ENCODE measurements around the gene CX3CL1. TPM values are rescaled to one million over a fixed set of nuclear protein-coding genes. Genes with fewer than 3 reads are reported as not detected.

CX3CL1 gene
- total and polyA plus RNA-seq, 2 donors (not counting 1 experiment from before 2014, with no cell fraction given) = not detected

DNA sequence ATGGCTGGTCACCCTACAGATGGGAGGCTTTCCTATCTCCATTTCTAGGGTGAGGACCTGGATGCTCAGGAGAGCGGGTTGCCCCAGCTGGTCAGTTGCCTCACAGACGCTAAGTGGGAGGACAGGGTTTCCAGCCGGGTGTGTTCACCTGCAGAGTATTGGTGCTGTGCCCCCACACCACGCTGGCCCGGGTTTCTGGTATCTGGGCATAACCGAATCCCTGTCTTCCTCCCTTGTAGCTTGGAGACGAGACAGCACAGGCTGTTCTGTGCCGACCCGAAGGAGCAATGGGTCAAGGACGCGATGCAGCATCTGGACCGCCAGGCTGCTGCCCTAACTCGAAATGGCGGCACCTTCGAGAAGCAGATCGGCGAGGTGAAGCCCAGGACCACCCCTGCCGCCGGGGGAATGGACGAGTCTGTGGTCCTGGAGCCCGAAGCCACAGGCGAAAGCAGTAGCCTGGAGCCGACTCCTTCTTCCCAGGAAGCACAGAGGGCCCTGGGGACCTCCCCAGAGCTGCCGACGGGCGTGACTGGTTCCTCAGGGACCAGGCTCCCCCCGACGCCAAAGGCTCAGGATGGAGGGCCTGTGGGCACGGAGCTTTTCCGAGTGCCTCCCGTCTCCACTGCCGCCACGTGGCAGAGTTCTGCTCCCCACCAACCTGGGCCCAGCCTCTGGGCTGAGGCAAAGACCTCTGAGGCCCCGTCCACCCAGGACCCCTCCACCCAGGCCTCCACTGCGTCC lies 9.7 kb downstream of the CX3CL1 start:
- Histone ChIP-seq H3K4me3 (ENCODE audit: control extremely low read depth in 1 of 5, extremely low read depth in 1 of 5, insufficient read depth in 1 of 5, low read depth in 2 of 5, low read length in 4 of 5) (no peak overlapping the region), H3K79me2 (ENCODE audit: control insufficient read depth, insufficient read depth, low read length) (no peaks in the 10 kb centered on the region), H3K4me1 (ENCODE audit: control insufficient read depth in 2 of 2, insufficient read depth in 2 of 2, low read length in 2 of 2) (peaks cover 45 to 62% of the 10 kb centered on the region in 2 donors), H3K4me2 (replicated peaks; ENCODE audit: low read depth, low read length, poor library complexity, severe bottlenecking) (peak overlapping the region; percentile 11), H3K36me3 (replicated peaks in 1 of 2; ENCODE audit: control extremely low read depth in 1 of 2, control insufficient read depth in 1 of 2, extremely low read depth in 1 of 2, insufficient read depth in 2 of 2, low read length in 1 of 2) (no peaks in the 10 kb centered on the region), H3K27ac (ENCODE audit: low read length in 2 of 2) (no peak overlapping the region), H3K9ac (ENCODE audit: low read length) (no peak overlapping the region), H3K9me3 (ENCODE audit: control extremely low read depth in 1 of 3, control insufficient read depth in 2 of 3, insufficient read depth in 1 of 3, low read length in 2 of 3) (peaks cover 0 to 4% (median 0%) of the 10 kb centered on the region in 3 donors), H3K27me3 (replicated peaks in 1 of 4; ENCODE audit: control extremely low read depth in 1 of 4, control insufficient read depth in 3 of 4, insufficient read depth in 4 of 4, low read length in 3 of 4) (no peaks in the 10 kb centered on the region), H4K20me1 (ENCODE audit: control insufficient read depth, insufficient read depth, low read length, poor library complexity, severe bottlenecking) (no peaks in the 10 kb centered on the region), H2AFZ (ENCODE audit: insufficient read depth, low read depth, low read length, poor library complexity, severe bottlenecking) (no peak overlapping the region)
- intact Hi-C loops (cut with micrococcal nuclease) = no loop called here
- Mint-ChIP-seq H3K4me3 (no peak overlapping the region), H3K27ac (peak overlapping the region; percentile 26), H3K9me3 (ENCODE audit: insufficient read depth) (no peaks in the 10 kb centered on the region), H3K4me1 (peaks cover 60% of the 10 kb centered on the region), H3K27me3 (no peaks in the 10 kb centered on the region)
- WGBS (ENCODE audit: insufficient coverage) = 94% methylated on average over 32 of the region's 35 CpGs
- ChIA-PET POLR2A (no interaction called here), CTCF (interaction anchor here (1.0 to 1.8 kb wide), 4 partner anchors 35 to 81 kb away, joined by 3 to 7 read pairs (median 4); no protein-coding TSS in a partner anchor)
- no peak for DNase-seq
- TF ChIP-seq, protein P1, sequence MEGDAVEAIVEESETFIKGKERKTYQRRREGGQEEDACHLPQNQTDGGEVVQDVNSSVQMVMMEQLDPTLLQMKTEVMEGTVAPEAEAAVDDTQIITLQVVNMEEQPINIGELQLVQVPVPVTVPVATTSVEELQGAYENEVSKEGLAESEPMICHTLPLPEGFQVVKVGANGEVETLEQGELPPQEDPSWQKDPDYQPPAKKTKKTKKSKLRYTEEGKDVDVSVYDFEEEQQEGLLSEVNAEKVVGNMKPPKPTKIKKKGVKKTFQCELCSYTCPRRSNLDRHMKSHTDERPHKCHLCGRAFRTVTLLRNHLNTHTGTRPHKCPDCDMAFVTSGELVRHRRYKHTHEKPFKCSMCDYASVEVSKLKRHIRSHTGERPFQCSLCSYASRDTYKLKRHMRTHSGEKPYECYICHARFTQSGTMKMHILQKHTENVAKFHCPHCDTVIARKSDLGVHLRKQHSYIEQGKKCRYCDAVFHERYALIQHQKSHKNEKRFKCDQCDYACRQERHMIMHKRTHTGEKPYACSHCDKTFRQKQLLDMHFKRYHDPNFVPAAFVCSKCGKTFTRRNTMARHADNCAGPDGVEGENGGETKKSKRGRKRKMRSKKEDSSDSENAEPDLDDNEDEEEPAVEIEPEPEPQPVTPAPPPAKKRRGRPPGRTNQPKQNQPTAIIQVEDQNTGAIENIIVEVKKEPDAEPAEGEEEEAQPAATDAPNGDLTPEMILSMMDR (IDR thresholded peaks at IDR 0.05) = no peak
- TF ChIP-seq EZH2 (IDR thresholded peaks at IDR 0.05; ENCODE audit: borderline replicate concordance, insufficient read depth, low read depth, low read length, poor library complexity, severe bottlenecking) = no peak
- ATAC-seq (ENCODE audit: low read depth) = no peak

DNA sequence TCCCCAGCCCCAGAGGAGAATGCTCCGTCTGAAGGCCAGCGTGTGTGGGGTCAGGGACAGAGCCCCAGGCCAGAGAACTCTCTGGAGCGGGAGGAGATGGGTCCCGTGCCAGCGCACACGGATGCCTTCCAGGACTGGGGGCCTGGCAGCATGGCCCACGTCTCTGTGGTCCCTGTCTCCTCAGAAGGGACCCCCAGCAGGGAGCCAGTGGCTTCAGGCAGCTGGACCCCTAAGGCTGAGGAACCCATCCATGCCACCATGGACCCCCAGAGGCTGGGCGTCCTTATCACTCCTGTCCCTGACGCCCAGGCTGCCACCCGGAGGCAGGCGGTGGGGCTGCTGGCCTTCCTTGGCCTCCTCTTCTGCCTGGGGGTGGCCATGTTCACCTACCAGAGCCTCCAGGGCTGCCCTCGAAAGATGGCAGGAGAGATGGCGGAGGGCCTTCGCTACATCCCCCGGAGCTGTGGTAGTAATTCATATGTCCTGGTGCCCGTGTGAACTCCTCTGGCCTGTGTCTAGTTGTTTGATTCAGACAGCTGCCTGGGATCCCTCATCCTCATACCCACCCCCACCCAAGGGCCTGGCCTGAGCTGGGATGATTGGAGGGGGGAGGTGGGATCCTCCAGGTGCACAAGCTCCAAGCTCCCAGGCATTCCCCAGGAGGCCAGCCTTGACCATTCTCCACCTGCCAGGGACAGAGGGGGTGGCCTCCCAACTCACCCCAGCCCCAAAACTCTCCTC lies 10.4 kb downstream of the CX3CL1 start:
- H3K36me3 ChIP-seq (replicated peaks in 1 of 2; ENCODE audit: control extremely low read depth in 1 of 2, control insufficient read depth in 1 of 2, extremely low read depth in 1 of 2, insufficient read depth in 2 of 2, low read length in 1 of 2) = no peaks in the 10 kb centered on the region
- intact Hi-C loops (cut with micrococcal nuclease) = no loop called here
- H3K9ac ChIP-seq (ENCODE audit: low read length) = no peak overlapping the region
- H3K27me3 ChIP-seq (replicated peaks in 1 of 4; ENCODE audit: control extremely low read depth in 1 of 4, control insufficient read depth in 3 of 4, insufficient read depth in 4 of 4, low read length in 3 of 4) = no peaks in the 10 kb centered on the region
- peaks cover 57% of the 10 kb centered on the region for H3K4me1 Mint-ChIP-seq
- H3K4me3 Mint-ChIP-seq = no peak overlapping the region
- no peak overlapping the region for H3K4me2 ChIP-seq (replicated peaks; ENCODE audit: low read depth, low read length, poor library complexity, severe bottlenecking)
- H3K27ac Mint-ChIP-seq = peak overlapping the region; percentile 21
- DNase-seq (no peak), ATAC-seq (ENCODE audit: low read depth) (no peak)
- no peak overlapping the region for H2AFZ ChIP-seq (ENCODE audit: insufficient read depth, low read depth, low read length, poor library complexity, severe bottlenecking)
- H3K4me3 ChIP-seq (ENCODE audit: control extremely low read depth in 1 of 5, extremely low read depth in 1 of 5, insufficient read depth in 1 of 5, low read depth in 2 of 5, low read length in 4 of 5) = no peak overlapping the region
- H3K79me2 ChIP-seq (ENCODE audit: control insufficient read depth, insufficient read depth, low read length) = no peaks in the 10 kb centered on the region
- TF ChIP-seq EZH2 (IDR thresholded peaks at IDR 0.05; ENCODE audit: borderline replicate concordance, insufficient read depth, low read depth, low read length, poor library complexity, severe bottlenecking) = no peak
- TF ChIP-seq, protein P1 (IDR thresholded peaks at IDR 0.05) = no peak
- WGBS (ENCODE audit: insufficient coverage) = 99% methylated on average over 13 of the region's 16 CpGs
- H3K27ac ChIP-seq (ENCODE audit: low read length in 2 of 2) = no peak overlapping the region
- peaks cover 0 to 4% (median 0%) of the 10 kb centered on the region in 3 donors for H3K9me3 ChIP-seq (ENCODE audit: control extremely low read depth in 1 of 3, control insufficient read depth in 2 of 3, insufficient read depth in 1 of 3, low read length in 2 of 3)
- ChIA-PET CTCF (no interaction called here), POLR2A (no interaction called here)
- H3K9me3 Mint-ChIP-seq (ENCODE audit: insufficient read depth) = no peaks in the 10 kb centered on the region
- H4K20me1 ChIP-seq (ENCODE audit: control insufficient read depth, insufficient read depth, low read length, poor library complexity, severe bottlenecking) = no peaks in the 10 kb centered on the region
- H3K4me1 ChIP-seq (ENCODE audit: control insufficient read depth in 2 of 2, insufficient read depth in 2 of 2, low read length in 2 of 2) = peaks cover 38 to 54% of the 10 kb centered on the region in 2 donors
- no peaks in the 10 kb centered on the region for H3K27me3 Mint-ChIP-seq

All from B cell (primary cell).